ENCODE measurements around the gene NR4A3. TPM values are rescaled to one million over a fixed set of nuclear protein-coding genes. Genes with fewer than 3 reads are reported as not detected.

Gene NR4A3
- total and polyA plus RNA-seq, 2 of the 13 experiments (the other 11 are each of a cell fraction or from before 2014, with no cell fraction given), result 0.02 to 0.09 TPM

DNA sequence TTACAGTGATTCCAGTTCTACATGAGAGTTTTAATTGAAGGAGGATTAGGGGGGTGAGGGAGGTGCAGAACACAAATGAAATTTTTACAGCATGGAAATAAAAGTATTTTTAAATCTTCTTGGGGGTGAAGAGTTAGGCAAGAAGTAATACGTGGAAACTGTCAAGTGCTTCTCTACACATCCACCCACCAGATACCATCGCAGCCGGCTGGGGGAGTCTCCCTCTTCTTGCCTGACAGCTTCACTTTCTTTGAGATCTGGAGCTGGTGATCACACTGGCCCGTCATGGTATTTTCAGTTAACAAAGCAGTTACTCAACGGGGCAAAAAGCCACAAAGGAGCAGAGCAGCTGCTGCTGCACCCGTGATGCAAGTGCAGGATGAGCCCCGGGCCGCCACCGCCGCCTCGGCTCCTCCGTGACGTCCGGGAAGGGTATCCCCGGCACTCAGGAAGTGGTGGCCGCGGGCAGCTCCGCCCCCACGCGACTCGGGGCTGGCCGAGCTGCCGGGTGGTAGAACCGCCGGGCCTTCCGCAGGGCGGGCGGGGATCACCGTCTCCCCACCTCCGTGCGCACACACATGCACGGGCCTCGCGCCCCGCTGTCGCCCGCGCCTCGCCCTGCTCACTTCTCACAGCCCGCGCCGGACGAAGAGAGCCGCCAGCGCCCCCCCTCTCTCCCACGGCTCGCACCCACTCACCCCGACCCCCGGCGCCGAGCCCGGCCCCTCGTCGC is 2.4 kb upstream of the NR4A3 start (continued):
- TF ChIP-seq, protein P1, sequence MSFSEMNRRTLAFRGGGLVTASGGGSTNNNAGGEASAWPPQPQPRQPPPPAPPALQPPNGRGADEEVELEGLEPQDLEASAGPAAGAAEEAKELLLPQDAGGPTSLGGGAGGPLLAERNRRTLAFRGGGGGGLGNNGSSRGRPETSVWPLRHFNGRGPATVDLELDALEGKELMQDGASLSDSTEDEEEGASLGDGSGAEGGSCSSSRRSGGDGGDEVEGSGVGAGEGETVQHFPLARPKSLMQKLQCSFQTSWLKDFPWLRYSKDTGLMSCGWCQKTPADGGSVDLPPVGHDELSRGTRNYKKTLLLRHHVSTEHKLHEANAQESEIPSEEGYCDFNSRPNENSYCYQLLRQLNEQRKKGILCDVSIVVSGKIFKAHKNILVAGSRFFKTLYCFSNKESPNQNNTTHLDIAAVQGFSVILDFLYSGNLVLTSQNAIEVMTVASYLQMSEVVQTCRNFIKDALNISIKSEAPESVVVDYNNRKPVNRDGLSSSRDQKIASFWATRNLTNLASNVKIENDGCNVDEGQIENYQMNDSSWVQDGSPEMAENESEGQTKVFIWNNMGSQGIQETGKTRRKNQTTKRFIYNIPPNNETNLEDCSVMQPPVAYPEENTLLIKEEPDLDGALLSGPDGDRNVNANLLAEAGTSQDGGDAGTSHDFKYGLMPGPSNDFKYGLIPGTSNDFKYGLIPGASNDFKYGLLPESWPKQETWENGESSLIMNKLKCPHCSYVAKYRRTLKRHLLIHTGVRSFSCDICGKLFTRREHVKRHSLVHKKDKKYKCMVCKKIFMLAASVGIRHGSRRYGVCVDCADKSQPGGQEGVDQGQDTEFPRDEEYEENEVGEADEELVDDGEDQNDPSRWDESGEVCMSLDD (CRISPR knock-in tag; IDR thresholded peaks at IDR 0.05; ENCODE audit: borderline replicate concordance), result 0 out of 2 replicates have a peak, but pooled peaks have one; percentile 14
- TF ChIP-seq, protein P2, sequence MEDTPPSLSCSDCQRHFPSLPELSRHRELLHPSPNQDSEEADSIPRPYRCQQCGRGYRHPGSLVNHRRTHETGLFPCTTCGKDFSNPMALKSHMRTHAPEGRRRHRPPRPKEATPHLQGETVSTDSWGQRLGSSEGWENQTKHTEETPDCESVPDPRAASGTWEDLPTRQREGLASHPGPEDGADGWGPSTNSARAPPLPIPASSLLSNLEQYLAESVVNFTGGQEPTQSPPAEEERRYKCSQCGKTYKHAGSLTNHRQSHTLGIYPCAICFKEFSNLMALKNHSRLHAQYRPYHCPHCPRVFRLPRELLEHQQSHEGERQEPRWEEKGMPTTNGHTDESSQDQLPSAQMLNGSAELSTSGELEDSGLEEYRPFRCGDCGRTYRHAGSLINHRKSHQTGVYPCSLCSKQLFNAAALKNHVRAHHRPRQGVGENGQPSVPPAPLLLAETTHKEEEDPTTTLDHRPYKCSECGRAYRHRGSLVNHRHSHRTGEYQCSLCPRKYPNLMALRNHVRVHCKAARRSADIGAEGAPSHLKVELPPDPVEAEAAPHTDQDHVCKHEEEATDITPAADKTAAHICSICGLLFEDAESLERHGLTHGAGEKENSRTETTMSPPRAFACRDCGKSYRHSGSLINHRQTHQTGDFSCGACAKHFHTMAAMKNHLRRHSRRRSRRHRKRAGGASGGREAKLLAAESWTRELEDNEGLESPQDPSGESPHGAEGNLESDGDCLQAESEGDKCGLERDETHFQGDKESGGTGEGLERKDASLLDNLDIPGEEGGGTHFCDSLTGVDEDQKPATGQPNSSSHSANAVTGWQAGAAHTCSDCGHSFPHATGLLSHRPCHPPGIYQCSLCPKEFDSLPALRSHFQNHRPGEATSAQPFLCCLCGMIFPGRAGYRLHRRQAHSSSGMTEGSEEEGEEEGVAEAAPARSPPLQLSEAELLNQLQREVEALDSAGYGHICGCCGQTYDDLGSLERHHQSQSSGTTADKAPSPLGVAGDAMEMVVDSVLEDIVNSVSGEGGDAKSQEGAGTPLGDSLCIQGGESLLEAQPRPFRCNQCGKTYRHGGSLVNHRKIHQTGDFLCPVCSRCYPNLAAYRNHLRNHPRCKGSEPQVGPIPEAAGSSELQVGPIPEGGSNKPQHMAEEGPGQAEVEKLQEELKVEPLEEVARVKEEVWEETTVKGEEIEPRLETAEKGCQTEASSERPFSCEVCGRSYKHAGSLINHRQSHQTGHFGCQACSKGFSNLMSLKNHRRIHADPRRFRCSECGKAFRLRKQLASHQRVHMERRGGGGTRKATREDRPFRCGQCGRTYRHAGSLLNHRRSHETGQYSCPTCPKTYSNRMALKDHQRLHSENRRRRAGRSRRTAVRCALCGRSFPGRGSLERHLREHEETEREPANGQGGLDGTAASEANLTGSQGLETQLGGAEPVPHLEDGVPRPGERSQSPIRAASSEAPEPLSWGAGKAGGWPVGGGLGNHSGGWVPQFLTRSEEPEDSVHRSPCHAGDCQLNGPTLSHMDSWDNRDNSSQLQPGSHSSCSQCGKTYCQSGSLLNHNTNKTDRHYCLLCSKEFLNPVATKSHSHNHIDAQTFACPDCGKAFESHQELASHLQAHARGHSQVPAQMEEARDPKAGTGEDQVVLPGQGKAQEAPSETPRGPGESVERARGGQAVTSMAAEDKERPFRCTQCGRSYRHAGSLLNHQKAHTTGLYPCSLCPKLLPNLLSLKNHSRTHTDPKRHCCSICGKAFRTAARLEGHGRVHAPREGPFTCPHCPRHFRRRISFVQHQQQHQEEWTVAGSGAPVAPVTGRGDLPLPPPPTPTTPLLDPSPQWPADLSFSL (CRISPR knock-in tag; IDR thresholded peaks at IDR 0.05), result no peak
- TF ChIP-seq IRF2 (CRISPR knock-in tag; IDR thresholded peaks at IDR 0.05) (no peak), YEATS4 (CRISPR knock-in tag; IDR thresholded peaks at IDR 0.05; ENCODE audit: borderline replicate concordance) (peak; percentile 94), MAF1 (CRISPR knock-in tag; IDR thresholded peaks at IDR 0.05; ENCODE audit: borderline replicate concordance) (no peak), ZBTB42 (CRISPR knock-in tag; IDR thresholded peaks at IDR 0.05) (0 out of 2 replicates have a peak, but pooled peaks have one; percentile 40), ARID2 (CRISPR knock-in tag; IDR thresholded peaks at IDR 0.05; ENCODE audit: borderline replicate concordance) (no peak), NONO (IDR thresholded peaks at IDR 0.05) (no peak), NONO (CRISPR knock-in tag; conservative IDR thresholded peaks at IDR 0.05) (peak; percentile 41), GABPB1 (CRISPR knock-in tag; IDR thresholded peaks at IDR 0.05) (peak; percentile 90), ONECUT2 (CRISPR knock-in tag; IDR thresholded peaks at IDR 0.05) (0 out of 2 replicates have a peak, but pooled peaks have one; percentile 9), DNMT3B (CRISPR knock-in tag; conservative IDR thresholded peaks at IDR 0.05) (no peak), HES4 (CRISPR knock-in tag; IDR thresholded peaks at IDR 0.05; ENCODE audit: borderline replicate concordance) (no peak; the same call in 1 of the 2 replicates), GLI4 (CRISPR knock-in tag; IDR thresholded peaks at IDR 0.05; ENCODE audit: borderline replicate concordance) (no peak), PRDM15 (CRISPR knock-in tag; IDR thresholded peaks at IDR 0.05) (0 out of 2 replicates have a peak, but pooled peaks have one; percentile 62)

All from HepG2 (cell line).